Measurements from ENCODE around the gene CEP120. TPM values are rescaled to one million over a fixed set of nuclear protein-coding genes. Genes with fewer than 3 reads are reported as not detected.
A peak's percentile ranks its signal among the peaks of the same experiment; 100 is the strongest.

CEP120 gene
- total RNA-seq, 6 experiments from 2014 or later, result 5.7 to 12.7 (median 7.1) TPM

DNA sequence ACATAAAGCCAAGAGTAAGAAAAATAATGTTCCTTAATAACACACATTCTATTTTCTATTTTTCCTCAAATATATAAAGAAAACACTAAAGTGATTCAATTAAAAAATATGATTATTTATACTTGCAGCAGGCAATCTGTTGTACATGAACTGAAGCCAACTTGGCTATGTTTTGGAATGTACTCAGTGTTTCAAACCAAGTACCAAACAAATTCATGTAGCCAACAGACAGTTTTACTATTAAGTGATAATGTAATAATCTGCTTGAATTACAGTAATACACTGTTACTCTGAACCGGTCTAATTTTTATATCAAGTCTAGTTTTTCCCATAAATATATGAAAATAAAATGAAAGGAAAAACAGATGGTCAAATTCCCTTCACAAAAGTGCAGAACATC is 58.0 kb downstream of the CEP120 start:
- H3K27ac ChIP-seq, result no peak overlapping the region
- intact Hi-C loops (cut with DNase I), result no loop called here
- 94% methylated on average over 1 of the region's 1 CpG for WGBS (ENCODE audit: insufficient coverage, low coverage, low lambda C conversion rate, missing lambda C conversion rate)
- no peak overlapping the region for H3K4me3 ChIP-seq
- ATAC-seq (no peak), DNase-seq (no peak)
- no peaks in the 10 kb centered on the region for H3K9me3 ChIP-seq
- TF ChIP-seq POLR2A (IDR thresholded peaks at IDR 0.05), result no peak
- TF ChIP-seq, protein P1, sequence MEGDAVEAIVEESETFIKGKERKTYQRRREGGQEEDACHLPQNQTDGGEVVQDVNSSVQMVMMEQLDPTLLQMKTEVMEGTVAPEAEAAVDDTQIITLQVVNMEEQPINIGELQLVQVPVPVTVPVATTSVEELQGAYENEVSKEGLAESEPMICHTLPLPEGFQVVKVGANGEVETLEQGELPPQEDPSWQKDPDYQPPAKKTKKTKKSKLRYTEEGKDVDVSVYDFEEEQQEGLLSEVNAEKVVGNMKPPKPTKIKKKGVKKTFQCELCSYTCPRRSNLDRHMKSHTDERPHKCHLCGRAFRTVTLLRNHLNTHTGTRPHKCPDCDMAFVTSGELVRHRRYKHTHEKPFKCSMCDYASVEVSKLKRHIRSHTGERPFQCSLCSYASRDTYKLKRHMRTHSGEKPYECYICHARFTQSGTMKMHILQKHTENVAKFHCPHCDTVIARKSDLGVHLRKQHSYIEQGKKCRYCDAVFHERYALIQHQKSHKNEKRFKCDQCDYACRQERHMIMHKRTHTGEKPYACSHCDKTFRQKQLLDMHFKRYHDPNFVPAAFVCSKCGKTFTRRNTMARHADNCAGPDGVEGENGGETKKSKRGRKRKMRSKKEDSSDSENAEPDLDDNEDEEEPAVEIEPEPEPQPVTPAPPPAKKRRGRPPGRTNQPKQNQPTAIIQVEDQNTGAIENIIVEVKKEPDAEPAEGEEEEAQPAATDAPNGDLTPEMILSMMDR (IDR thresholded peaks at IDR 0.05), result no peak
- no peaks in the 10 kb centered on the region for H3K36me3 ChIP-seq
- H3K27me3 ChIP-seq, result no peaks in the 10 kb centered on the region
- H3K4me1 ChIP-seq, result peaks cover 0 to under 1% (median 0%) of the 10 kb centered on the region in 4 donors

- ATAC-seq (no peak), DNase-seq (no peak)
- H3K36me3 ChIP-seq, result no peaks in the 10 kb centered on the region
- intact Hi-C loops (cut with DNase I), result no loop called here
- H3K9me3 ChIP-seq, result no peaks in the 10 kb centered on the region
- H3K27me3 ChIP-seq, result no peaks in the 10 kb centered on the region
- 80% methylated on average over 2 of the region's 2 CpGs for WGBS (ENCODE audit: insufficient coverage, low coverage, low lambda C conversion rate, missing lambda C conversion rate)
- TF ChIP-seq POLR2A (IDR thresholded peaks at IDR 0.05), result no peak
- TF ChIP-seq, protein P1 (IDR thresholded peaks at IDR 0.05), result no peak
- H3K4me3 ChIP-seq, result no peak overlapping the region
- H3K4me1 ChIP-seq, result peaks cover 0 to 6% (median 0%) of the 10 kb centered on the region in 4 donors
- H3K27ac ChIP-seq, result no peak overlapping the region
These were observed 58.6 kb downstream of the CEP120 start for GRCh38 chr5:123364441-123365155.

DNA sequence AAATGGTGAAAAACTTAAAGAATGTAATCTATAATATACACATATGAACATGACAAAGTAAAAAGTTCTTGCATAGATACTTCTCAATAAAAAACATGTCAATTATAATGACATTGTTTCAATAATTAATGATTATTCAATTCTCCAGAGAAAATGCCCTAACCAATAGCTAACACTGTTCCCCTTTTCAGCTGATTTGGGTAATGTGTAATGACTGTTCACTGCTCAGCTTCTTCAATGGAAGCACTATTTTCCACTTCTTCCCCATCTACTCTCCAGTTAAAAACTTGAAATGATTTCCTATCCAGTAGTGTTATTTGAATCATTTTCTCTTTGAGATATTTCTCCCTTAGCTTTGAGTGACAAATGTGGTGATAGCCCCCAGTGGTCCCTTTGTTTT is 62.3 kb downstream of the CEP120 start:
- ATAC-seq (no peak), DNase-seq (no peak)
- Histone ChIP-seq H3K36me3 (no peaks in the 10 kb centered on the region), H3K27me3 (no peaks in the 10 kb centered on the region), H3K4me3 (no peak overlapping the region), H3K27ac (no peak overlapping the region), H3K4me1 (peaks cover 0 to 7% (median 0%) of the 10 kb centered on the region in 4 donors), H3K9me3 (no peaks in the 10 kb centered on the region)
- TF ChIP-seq, protein P1 (IDR thresholded peaks at IDR 0.05), result no peak
- TF ChIP-seq POLR2A (IDR thresholded peaks at IDR 0.05), result no peak
- intact Hi-C loops (cut with DNase I), result no loop called here

DNA sequence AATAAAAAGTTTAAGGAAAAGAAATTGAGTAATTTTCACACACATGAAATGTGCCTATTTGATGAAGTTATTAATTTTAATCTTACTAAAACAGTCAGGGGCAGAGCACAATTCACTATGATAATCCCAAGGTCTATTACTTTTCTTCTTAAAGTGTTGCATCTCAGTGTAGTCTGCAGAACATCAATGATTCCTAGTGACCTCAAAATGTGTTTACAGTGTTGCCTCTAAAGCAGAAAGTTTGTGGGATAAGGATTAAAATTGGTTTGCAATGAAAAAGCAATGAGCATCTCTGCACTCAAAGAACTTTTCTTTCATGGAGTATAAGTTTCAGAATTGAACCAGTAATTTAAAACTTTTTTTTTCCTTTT is 63.0 kb downstream of the CEP120 start:
- ATAC-seq, result peak in 1 of 4 donors; percentile 51
- intact Hi-C loops (cut with DNase I), result no loop called here
- TF ChIP-seq, protein P1 (IDR thresholded peaks at IDR 0.05), result no peak
- no peak for TF ChIP-seq POLR2A (IDR thresholded peaks at IDR 0.05)

More for the DNA sequence above, 63.0 kb downstream of the CEP120 start:
- H3K4me1 ChIP-seq, result peaks cover 0 to 7% (median 0%) of the 10 kb centered on the region in 4 donors
- H3K36me3 ChIP-seq, result no peaks in the 10 kb centered on the region
- no peaks in the 10 kb centered on the region for H3K9me3 ChIP-seq
- no peak for DNase-seq
- H3K27me3 ChIP-seq, result no peaks in the 10 kb centered on the region
- H3K4me3 ChIP-seq, result no peak overlapping the region
- no peak overlapping the region for H3K27ac ChIP-seq
